Activated CD8-positive, alpha-beta memory T cell treated with anti-CD3 and anti-CD28 coated beads, Interleukin-2, amount 10 ng/mL, durations not matched to agents 7 days and 5 days (primary cell): ENCODE data around the gene U2AF1L4. TPM values are rescaled to one million over a fixed set of nuclear protein-coding genes. Genes with fewer than 3 reads are reported as not detected.

ENCODE experiments used
- total RNA-seq, 2 experiments: library from RNA; stranded (reverse); gene quantifications; one replicate each; pipeline ENCODE4 v1.2.3, GENCODE V29; 2021

The U2AF1L4 gene
- total RNA-seq, 2 experiments from 2014 or later, result 25.1 to 35.6 TPM

Other genes starting within 250 kb of the U2AF1L4 start
- gene DMKN, start 231.8 kb downstream of the U2AF1L4 start, total RNA-seq, result not detected
- not detected for gene SBSN, start 217.1 kb downstream of the U2AF1L4 start, total RNA-seq
- gene GAPDHS, start 212.0 kb downstream of the U2AF1L4 start, total RNA-seq, result not detected
- gene TMEM147, start 199.8 kb downstream of the U2AF1L4 start, total RNA-seq, result 10 to 100 TPM; 43.6 to 65.3 TPM
- gene ATP4A, start 181.8 kb downstream of the U2AF1L4 start, total RNA-seq, result not detected
- not detected for gene PMIS2, start 159.2 kb downstream of the U2AF1L4 start, total RNA-seq
- gene HAUS5, start 132.7 kb downstream of the U2AF1L4 start, total RNA-seq, result 10 to 100 TPM; 49.0 to 59.2 TPM
- 100 to 1,000 TPM; 110 to 117 TPM for gene RBM42, start 116.4 kb downstream of the U2AF1L4 start, total RNA-seq
- 1 to 10 TPM; 1.2 to 1.9 TPM for gene ETV2, start 103.7 kb downstream of the U2AF1L4 start, total RNA-seq
- 100 to 1,000 TPM; 394 to 417 TPM for gene COX6B1, start 97.1 kb downstream of the U2AF1L4 start, total RNA-seq
- under 1 TPM in 1 of 2 experiments, not detected in 1; 0.30 TPM for gene UPK1A, start 78.9 kb downstream of the U2AF1L4 start, total RNA-seq
- gene ZBTB32, start 40.9 kb downstream of the U2AF1L4 start, total RNA-seq, result 100 to 1,000 TPM; 133 to 185 TPM
- 10 to 100 TPM; 70.2 to 79.8 TPM for gene KMT2B, start 27.4 kb downstream of the U2AF1L4 start, total RNA-seq
- gene IGFLR1, start 3.0 kb downstream of the U2AF1L4 start, total RNA-seq, result 100 to 1,000 TPM in 1 of 2 experiments, 10 to 100 TPM in 1; 51.7 to 117 TPM
- gene PSENEN, start 233 bp upstream of the U2AF1L4 start, total RNA-seq, result 10 to 100 TPM; 39.1 to 49.0 TPM
- 1 to 10 TPM; 8.9 to 9.2 TPM for gene LIN37, start 3.2 kb upstream of the U2AF1L4 start, total RNA-seq
- gene HSPB6, start 11.6 kb upstream of the U2AF1L4 start, total RNA-seq, result not detected
- 10 to 100 TPM; 46.5 to 57.8 TPM for gene PROSER3, start 12.8 kb upstream of the U2AF1L4 start, total RNA-seq
- gene ARHGAP33, start 30.1 kb upstream of the U2AF1L4 start, total RNA-seq, result 100 to 1,000 TPM in 1 of 2 experiments, 10 to 100 TPM in 1; 40.0 to 101 TPM
- gene PRODH2, start 67.4 kb upstream of the U2AF1L4 start, total RNA-seq, result not detected
- gene NPHS1, start 107.1 kb upstream of the U2AF1L4 start, total RNA-seq, result not detected
- 1 to 10 TPM; 1.1 to 1.4 TPM for gene KIRREL2, start 111.5 kb upstream of the U2AF1L4 start, total RNA-seq
- 1 to 10 TPM; 1.5 to 2.0 TPM for gene APLP1, start 123.2 kb upstream of the U2AF1L4 start, total RNA-seq
- gene NFKBID, start 155.1 kb upstream of the U2AF1L4 start, total RNA-seq, result 10 to 100 TPM; 52.7 to 52.9 TPM
- gene HCST, start 157.1 kb upstream of the U2AF1L4 start, total RNA-seq, result 100 to 1,000 TPM; 184 to 195 TPM
- under 1 TPM in 1 of 2 experiments, not detected in 1; 0.96 TPM for gene TYROBP, start 162.9 kb upstream of the U2AF1L4 start, total RNA-seq
- gene LRFN3, start 191.0 kb upstream of the U2AF1L4 start, total RNA-seq, result 10 to 100 TPM; 11.9 TPM
- gene SDHAF1, start 249.8 kb upstream of the U2AF1L4 start, total RNA-seq, result 10 to 100 TPM; 19.8 to 20.2 TPM